AG10803 (cell line): ENCODE results near the gene SCPEP1.

Experiments used
- DNase-seq: peaks from one replicate; pipeline ENCODE4 v3.0.0; 2010; ENCODE audit warnings: low read depth
- H3K4me3 ChIP-seq: 2 replicates; pipeline ENCODE4 v1.5.1; 2011; ENCODE audit warnings: mild to moderate bottlenecking, low read length, control low read depth
- CTCF ChIP-seq: conservative IDR thresholded peaks from 2 replicates; pipeline ENCODE4 v1.5.1; 2011; ENCODE audit warnings: mild to moderate bottlenecking, low read length, control low read depth, inconsistent platforms

The SCPEP1 gene

GRCh38 chr17:57004944-57005579 is 27.1 kb downstream of the SCPEP1 start:
- H3K4me3 ChIP-seq = no peak overlapping the region
- DNase-seq = no peak
- no peak for TF ChIP-seq CTCF

GRCh38 chr17:57006040-57006439 is 28.1 kb downstream of the SCPEP1 start:
- TF ChIP-seq CTCF = no peak
- DNase-seq = no peak
- no peak overlapping the region for H3K4me3 ChIP-seq

GRCh38 chr17:57008958-57009357 is 31.0 kb downstream of the SCPEP1 start:
- no peak overlapping the region for H3K4me3 ChIP-seq
- DNase-seq = no peak
- no peak for TF ChIP-seq CTCF

- peak; percentile 81 for TF ChIP-seq CTCF
- DNase-seq = peak; percentile 49
- no peak overlapping the region for H3K4me3 ChIP-seq
Observed at GRCh38 chr17:57009737-57010445, 32.0 kb downstream of the SCPEP1 start.

GRCh38 chr17:57010487-57010886 is 32.6 kb downstream of the SCPEP1 start:
- no peak overlapping the region for H3K4me3 ChIP-seq
- DNase-seq = no peak
- no peak for TF ChIP-seq CTCF

DNA sequence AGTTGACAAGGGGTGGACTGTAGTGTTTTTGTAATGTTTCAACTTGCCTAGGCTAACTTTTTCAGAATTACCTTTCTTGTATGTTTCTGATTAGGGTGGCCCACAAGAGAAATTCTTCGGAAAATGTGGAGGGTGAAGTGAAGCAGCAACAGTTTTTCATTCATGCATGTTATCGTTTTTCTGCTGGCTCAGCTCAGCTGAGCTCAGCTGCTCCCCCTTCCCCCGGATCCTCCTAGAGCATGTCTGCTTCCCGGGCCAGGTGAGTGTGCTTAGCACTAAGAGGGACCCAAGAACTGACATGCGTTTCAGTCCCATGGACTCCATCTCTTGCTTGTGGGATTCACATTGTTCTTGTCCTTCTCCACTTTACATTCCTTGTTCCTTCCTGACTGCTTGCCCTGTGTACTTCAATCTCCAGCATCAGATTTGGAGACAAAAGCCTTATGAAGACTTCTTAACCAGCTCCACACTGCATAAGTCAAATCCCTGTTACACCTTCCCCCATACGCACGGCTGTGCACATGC is 33.6 kb downstream of the SCPEP1 start:
- no peak for DNase-seq
- H3K4me3 ChIP-seq = no peak overlapping the region
- TF ChIP-seq CTCF = no peak

DNA sequence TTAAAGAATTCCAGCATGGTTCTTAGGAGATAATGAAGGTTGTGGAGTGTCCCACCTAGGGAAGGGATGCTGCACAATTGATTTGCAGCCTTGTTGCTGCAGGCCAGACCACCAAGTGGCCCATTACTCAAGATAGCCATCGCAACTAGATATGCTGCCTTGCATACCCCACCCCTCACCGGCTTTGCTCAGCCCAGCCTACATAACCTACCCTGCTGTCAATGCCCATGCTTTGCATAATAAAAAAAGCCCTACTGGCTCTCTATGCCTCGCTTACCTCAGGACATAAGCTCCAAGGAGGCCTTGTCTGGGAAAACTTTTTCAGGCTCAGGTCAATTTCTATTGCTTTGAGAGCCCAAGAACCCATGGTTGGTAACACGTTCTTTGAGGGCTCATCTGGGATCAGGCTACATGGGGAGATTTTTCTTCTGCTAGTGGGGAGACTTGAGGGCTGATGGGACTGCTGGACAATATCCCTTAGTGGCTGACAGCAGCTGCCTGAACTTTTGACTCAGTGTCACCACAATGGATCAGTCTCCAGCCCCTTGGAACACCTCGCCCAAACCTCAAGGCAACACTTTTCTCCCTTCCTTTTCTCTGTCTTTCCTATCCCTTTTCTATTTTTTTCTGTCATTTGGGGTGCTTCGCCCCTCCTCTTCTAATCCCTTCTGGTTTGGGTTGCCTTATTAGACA is 38.3 kb downstream of the SCPEP1 start:
- no peak for TF ChIP-seq CTCF
- DNase-seq = no peak
- no peak overlapping the region for H3K4me3 ChIP-seq
